GM18502 (cell line): ENCODE results near the gene TEDC1.
A peak's percentile ranks its signal among the peaks of the same experiment; 100 is the strongest.

Source experiments
- ATAC-seq: cut with Tn5 transposase; IDR thresholded peaks from one replicate; pipeline ENCODE4 v1.9.1; 2021; ENCODE audit warnings: mild to moderate bottlenecking; ENCODE audit not compliant: unreplicated experiment, poor library complexity

The TEDC1 gene

GRCh38 chr14:105473033-105473676, 17.9 kb upstream of the TEDC1 start:
- ATAC-seq: no peak

- ATAC-seq: no peak
Observed at GRCh38 chr14:105473677-105474482, 17.2 kb upstream of the TEDC1 start.

GRCh38 chr14:105474483-105475268, 16.4 kb upstream of the TEDC1 start, which contains the start of gene CRIP2:
Gene CRIP2 (plus strand): TSS chr14:105474821. CDS start chr14:105474863, 42 bp downstream.
- ATAC-seq: no peak

GRCh38 chr14:105475269-105476096, 15.6 kb upstream of the TEDC1 start:
- no peak for ATAC-seq

GRCh38 chr14:105476097-105476830, 14.8 kb upstream of the TEDC1 start:
- ATAC-seq: no peak

GRCh38 chr14:105476831-105477659, 14.0 kb upstream of the TEDC1 start:
- no peak for ATAC-seq

GRCh38 chr14:105477660-105478397, 13.2 kb upstream of the TEDC1 start:
- no peak for ATAC-seq

- no peak for ATAC-seq
Observed at GRCh38 chr14:105478398-105479251, 12.4 kb upstream of the TEDC1 start.

GRCh38 chr14:105479431-105480158, 11.5 kb upstream of the TEDC1 start:
- no peak for ATAC-seq

- no peak for ATAC-seq
Observed at GRCh38 chr14:105480199-105480746, 10.8 kb upstream of the TEDC1 start.

GRCh38 chr14:105480807-105481801, 9.9 kb upstream of the TEDC1 start:
- peak; percentile 57 for ATAC-seq

- peak; percentile 53 for ATAC-seq
Observed at GRCh38 chr14:105481886-105482457, 9.1 kb upstream of the TEDC1 start.

GRCh38 chr14:105482486-105483110, 8.4 kb upstream of the TEDC1 start:
- no peak for ATAC-seq
